OCI-LY1 (cell line): ENCODE results near the gene RRAD.

Source experiments
- EZH2 ChIP-seq: fragments of 200-600 bp; sonication (generic), shearing (Covaris generic); IDR thresholded peaks from 2 replicates; pipeline ENCODE4 v1.8.0; 2017; ENCODE audit warnings: borderline replicate concordance, mixed run types, mild to moderate bottlenecking, antibody characterized with exemption, low read length, moderate library complexity, mixed read lengths
- TF ChIP-seq, protein P1 (sequence below): fragments of 200-600 bp; sonication (generic), shearing (Covaris generic); IDR thresholded peaks from 2 replicates; pipeline ENCODE4 v1.5.1; 2017; ENCODE audit warnings: mild to moderate bottlenecking, antibody characterized with exemption, low read length, moderate library complexity, mixed read lengths

- TF ChIP-seq, protein P1, sequence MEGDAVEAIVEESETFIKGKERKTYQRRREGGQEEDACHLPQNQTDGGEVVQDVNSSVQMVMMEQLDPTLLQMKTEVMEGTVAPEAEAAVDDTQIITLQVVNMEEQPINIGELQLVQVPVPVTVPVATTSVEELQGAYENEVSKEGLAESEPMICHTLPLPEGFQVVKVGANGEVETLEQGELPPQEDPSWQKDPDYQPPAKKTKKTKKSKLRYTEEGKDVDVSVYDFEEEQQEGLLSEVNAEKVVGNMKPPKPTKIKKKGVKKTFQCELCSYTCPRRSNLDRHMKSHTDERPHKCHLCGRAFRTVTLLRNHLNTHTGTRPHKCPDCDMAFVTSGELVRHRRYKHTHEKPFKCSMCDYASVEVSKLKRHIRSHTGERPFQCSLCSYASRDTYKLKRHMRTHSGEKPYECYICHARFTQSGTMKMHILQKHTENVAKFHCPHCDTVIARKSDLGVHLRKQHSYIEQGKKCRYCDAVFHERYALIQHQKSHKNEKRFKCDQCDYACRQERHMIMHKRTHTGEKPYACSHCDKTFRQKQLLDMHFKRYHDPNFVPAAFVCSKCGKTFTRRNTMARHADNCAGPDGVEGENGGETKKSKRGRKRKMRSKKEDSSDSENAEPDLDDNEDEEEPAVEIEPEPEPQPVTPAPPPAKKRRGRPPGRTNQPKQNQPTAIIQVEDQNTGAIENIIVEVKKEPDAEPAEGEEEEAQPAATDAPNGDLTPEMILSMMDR, result no peak
- no peak for TF ChIP-seq EZH2
Measured at GRCh38 chr16:66914541-66914940, 10.8 kb downstream of the RRAD start.
